Gastrocnemius medialis (tissue), 4 donors: ENCODE results near the gene RIC8A. TPM values are rescaled to one million over a fixed set of nuclear protein-coding genes. Genes with fewer than 3 reads are reported as not detected.

Experiments used
- ATAC-seq, 2 donors: fragments of 150-250 bp; one replicate each; pipeline ENCODE4 v1.9.1; 2016
- DNase-seq, 2 donors: peaks; one replicate each; pipeline ENCODE4 v3.0.0-alpha.2; 2019
- H3K27ac ChIP-seq, 4 donors: fragments of 200-600 bp; sonication (generic); 1 replicate in 1 of 4; 2 replicates in 3 of 4; pipeline ENCODE4 v1.5.1; 2016 to 2018; ENCODE audit warnings: mild to moderate bottlenecking in 2 of 4, moderate library complexity in 1 of 4
- H3K27me3 ChIP-seq, 3 donors: fragments of 200-600 bp; sonication (generic) in 2 of 3; 1 replicate in 1 of 3; 2 replicates in 2 of 3; pipeline versions ENCODE4 v1.5.1 to v1.6.0; 2016 to 2019; ENCODE audit warnings: mild to moderate bottlenecking in 1 of 3, moderate library complexity in 1 of 3
- H3K36me3 ChIP-seq, 2 donors: fragments of 200-600 bp; sonication (generic) in 1 of 2; one replicate each; pipeline ENCODE4 v1.5.1; 2017 to 2018
- H3K4me1 ChIP-seq, 2 donors: fragments of 200-600 bp; sonication (generic) in 1 of 2; one replicate each; pipeline ENCODE4 v1.5.1; 2016 to 2017; ENCODE audit warnings: mild to moderate bottlenecking in 2 of 2
- H3K4me3 ChIP-seq, 4 donors: fragments of 200-600 bp; sonication (generic) in 3 of 4; 1 replicate in 1 of 4; 2 replicates in 3 of 4; pipeline ENCODE4 v1.5.1; 2016 to 2019; ENCODE audit warnings: mild to moderate bottlenecking in 2 of 4
- H3K9me3 ChIP-seq, 3 donors: fragments of 200-600 bp; sonication (generic) in 2 of 3; 1 replicate in 1 of 3; 2 replicates in 2 of 3; pipeline ENCODE4 v1.5.1; 2016 to 2019
- POLR2A ChIP-seq, 2 donors: fragments of 450-650 bp; IDR thresholded peaks; one replicate each; pipeline ENCODE4 v1.6.1; 2017; ENCODE audit warnings: antibody characterized with exemption in 2 of 2, mild to moderate bottlenecking in 2 of 2, moderate library complexity in 2 of 2
- in situ Hi-C, 4 donors: fragments of 200-750 bp; cut with MboI; loops; one replicate each; pipeline versions ENCODE4 v1.15.0 to v1.8.0; 2017; ENCODE audit warnings: low sequenced_read_pairs in 4 of 4
- intact Hi-C: fragments of 100-400 bp; cut with DNase I; formaldehyde crosslinking; loops from one replicate; pipeline ENCODE4 v1.15.1; 2023; ENCODE audit warnings: low total_unique reads
- total RNA-seq, 4 donors: library from RNA; depleted of rRNA; stranded (reverse); fragments of >200 nt; gene quantifications; one replicate each; pipeline versions ENCODE4 v1.1.0 to v1.2.3, GENCODE V29; 2016
- TF ChIP-seq, protein P1 (sequence below), 5 experiments: fragments of 450-650 bp in 3 of 5; fragments of 200-600 bp in 2 of 5; sonication (generic) in 2 of 5; IDR thresholded peaks in 4 of 5; conservative IDR thresholded peaks in 1 of 5; 1 replicate in 4 of 5; 2 replicates in 1 of 5; pipeline ENCODE4 v1.5.1; 2016 to 2019; ENCODE audit warnings: antibody characterized with exemption in 5 of 5, mild to moderate bottlenecking in 3 of 5, moderate library complexity in 3 of 5

Gene RIC8A
- total RNA-seq, 4 donors from 2014 or later = 35.6 to 68.5 (median 47.8) TPM

DNA sequence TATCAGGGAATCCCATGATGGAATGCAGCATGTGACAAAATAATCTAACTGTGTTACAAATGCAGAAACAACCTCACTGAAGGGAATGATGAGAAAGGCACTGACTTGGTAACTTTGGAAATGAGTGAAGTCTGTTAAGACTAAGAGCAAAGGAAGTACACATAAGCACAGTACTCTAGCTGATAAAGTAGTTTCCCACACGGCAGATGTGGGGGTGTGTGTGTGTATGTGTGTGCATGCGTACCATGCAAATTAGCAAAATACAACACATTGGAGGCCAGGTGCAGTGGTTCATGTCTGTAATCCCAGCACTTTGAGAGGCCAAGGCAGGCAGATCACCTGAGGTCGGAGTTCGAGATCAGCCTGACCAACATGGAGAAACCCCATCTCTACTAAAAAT lies 54.1 kb downstream of the RIC8A start:
- TF ChIP-seq, protein P1, sequence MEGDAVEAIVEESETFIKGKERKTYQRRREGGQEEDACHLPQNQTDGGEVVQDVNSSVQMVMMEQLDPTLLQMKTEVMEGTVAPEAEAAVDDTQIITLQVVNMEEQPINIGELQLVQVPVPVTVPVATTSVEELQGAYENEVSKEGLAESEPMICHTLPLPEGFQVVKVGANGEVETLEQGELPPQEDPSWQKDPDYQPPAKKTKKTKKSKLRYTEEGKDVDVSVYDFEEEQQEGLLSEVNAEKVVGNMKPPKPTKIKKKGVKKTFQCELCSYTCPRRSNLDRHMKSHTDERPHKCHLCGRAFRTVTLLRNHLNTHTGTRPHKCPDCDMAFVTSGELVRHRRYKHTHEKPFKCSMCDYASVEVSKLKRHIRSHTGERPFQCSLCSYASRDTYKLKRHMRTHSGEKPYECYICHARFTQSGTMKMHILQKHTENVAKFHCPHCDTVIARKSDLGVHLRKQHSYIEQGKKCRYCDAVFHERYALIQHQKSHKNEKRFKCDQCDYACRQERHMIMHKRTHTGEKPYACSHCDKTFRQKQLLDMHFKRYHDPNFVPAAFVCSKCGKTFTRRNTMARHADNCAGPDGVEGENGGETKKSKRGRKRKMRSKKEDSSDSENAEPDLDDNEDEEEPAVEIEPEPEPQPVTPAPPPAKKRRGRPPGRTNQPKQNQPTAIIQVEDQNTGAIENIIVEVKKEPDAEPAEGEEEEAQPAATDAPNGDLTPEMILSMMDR (IDR thresholded peaks at IDR 0.05 in 4 of 5, conservative IDR thresholded peaks at IDR 0.05 in 1 of 5) = no peak
- no peak for TF ChIP-seq POLR2A (IDR thresholded peaks at IDR 0.05)
- intact Hi-C loops (no loop called here), in situ Hi-C loops (no loop called here)
- no peak for DNase-seq
- no peak for ATAC-seq
- no peak overlapping the region for H3K27ac ChIP-seq
- H3K36me3 ChIP-seq = no peaks in the 10 kb centered on the region
- no peaks in the 10 kb centered on the region for H3K9me3 ChIP-seq
- H3K4me3 ChIP-seq = no peak overlapping the region
- no peaks in the 10 kb centered on the region for H3K27me3 ChIP-seq
- no peaks in the 10 kb centered on the region for H3K4me1 ChIP-seq

Other genes starting within 250 kb of the RIC8A start
- gene SCGB1C1, start 14.6 kb upstream of the RIC8A start, total RNA-seq = not detected
- 10 to 100 TPM; 11.3 to 15.9 (median 12.8) TPM for gene BET1L, start 309 bp upstream of the RIC8A start, total RNA-seq
- 10 to 100 TPM in 3 of 4 donors, 1 to 10 TPM in 1; 9.2 to 15.0 (median 12.7) TPM for gene SIRT3, start 28.6 kb downstream of the RIC8A start, total RNA-seq
- 100 to 1,000 TPM; 128 to 189 (median 163) TPM for gene PSMD13, start 29.3 kb downstream of the RIC8A start, total RNA-seq
- under 1 TPM in 1 of 4 donors, not detected in 3; 0.09 TPM for gene NLRP6, start 70.7 kb downstream of the RIC8A start, total RNA-seq
- gene PGGHG, start 81.4 kb downstream of the RIC8A start, total RNA-seq = 1 to 10 TPM in 3 of 4 donors, under 1 TPM in 1; 0.98 to 3.4 (median 2.7) TPM
- gene IFITM5, start 91.8 kb downstream of the RIC8A start, total RNA-seq = not detected
- 10 to 100 TPM; 37.8 to 80.9 (median 44.9) TPM for gene IFITM2, start 100.1 kb downstream of the RIC8A start, total RNA-seq
- gene IFITM1, start 106.3 kb downstream of the RIC8A start, total RNA-seq = 100 to 1,000 TPM in 1 of 4 donors, 10 to 100 TPM in 3; 47.8 to 103 (median 80.5) TPM
- 10 to 100 TPM; 46.3 to 83.6 (median 63.2) TPM for gene IFITM3, start 113.2 kb downstream of the RIC8A start, total RNA-seq
- gene B4GALNT4, start 161.8 kb downstream of the RIC8A start, total RNA-seq = not detected
- gene PKP3, start 186.5 kb downstream of the RIC8A start, total RNA-seq = 1 to 10 TPM in 1 of 4 donors, under 1 TPM in 1, not detected in 2; 0.55 to 1.3 TPM
- 10 to 100 TPM in 3 of 4 donors, 1 to 10 TPM in 1; 4.2 to 21.6 (median 11.9) TPM for gene SIGIRR, start 207.3 kb downstream of the RIC8A start, total RNA-seq
- under 1 TPM in 2 of 4 donors, not detected in 2; 0.23 to 0.41 TPM for gene ANO9, start 234.3 kb downstream of the RIC8A start, total RNA-seq
- gene PTDSS2, start 242.6 kb downstream of the RIC8A start, total RNA-seq = 10 to 100 TPM; 21.7 to 31.5 (median 23.7) TPM